ENCODE measurements around the gene BICD1. TPM values are rescaled to one million over a fixed set of nuclear protein-coding genes. Genes with fewer than 3 reads are reported as not detected.

BICD1 gene
- total RNA-seq, 1 donor from 2014 or later: 8.5 TPM

GRCh38 chr12:32418903-32419519 lies 312.4 kb downstream of the BICD1 start:
- intact Hi-C loops (cut with micrococcal nuclease): no loop called here
- no peak for DNase-seq
- TF ChIP-seq CTCF (IDR thresholded peaks at IDR 0.05; ENCODE audit: borderline replicate concordance): no peak
- H3K36me3 ChIP-seq: no peaks in the 10 kb centered on the region
- no peaks in the 10 kb centered on the region for H3K27me3 ChIP-seq (ENCODE audit: low read depth)
- no peak overlapping the region for H3K27ac ChIP-seq (replicated peaks)
- H3K4me1 ChIP-seq: peaks cover 30% of the 10 kb centered on the region
- H3K9me3 ChIP-seq (replicated peaks): no peaks in the 10 kb centered on the region
- H3K4me3 ChIP-seq: no peak overlapping the region

DNA sequence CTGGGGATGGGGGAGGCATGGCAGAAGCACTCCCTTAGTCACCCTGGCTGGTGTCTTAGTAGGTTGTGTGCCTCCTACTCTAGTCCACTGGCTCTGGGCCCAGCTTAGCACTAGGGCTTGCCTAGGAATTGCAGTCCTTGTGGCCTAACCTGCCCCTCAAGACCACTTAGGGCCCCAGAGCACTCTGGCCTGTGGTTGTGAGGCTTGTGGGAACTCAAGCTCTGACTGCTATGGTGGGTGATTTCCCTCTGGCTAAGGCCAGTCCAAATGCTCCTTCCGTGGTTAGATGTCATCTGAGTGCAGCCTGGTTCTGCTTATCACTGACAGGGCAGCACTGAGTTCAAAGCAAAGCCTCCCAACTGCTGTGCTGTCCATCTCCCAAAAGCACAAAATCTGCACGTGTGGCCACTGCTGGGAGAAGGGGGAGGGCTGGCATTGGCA lies 312.9 kb downstream of the BICD1 start:
- no peaks in the 10 kb centered on the region for H3K36me3 ChIP-seq
- peaks cover 30% of the 10 kb centered on the region for H3K4me1 ChIP-seq
- H3K27me3 ChIP-seq (ENCODE audit: low read depth): no peaks in the 10 kb centered on the region
- no peak for TF ChIP-seq CTCF (IDR thresholded peaks at IDR 0.05; ENCODE audit: borderline replicate concordance)
- H3K4me3 ChIP-seq: no peak overlapping the region
- H3K9me3 ChIP-seq (replicated peaks): no peaks in the 10 kb centered on the region
- no peak for DNase-seq
- H3K27ac ChIP-seq (replicated peaks): peak overlapping the region; percentile 2
- intact Hi-C loops (cut with micrococcal nuclease): no loop called here

GRCh38 chr12:32420356-32420755 lies 313.7 kb downstream of the BICD1 start:
- no peak for TF ChIP-seq CTCF (IDR thresholded peaks at IDR 0.05; ENCODE audit: borderline replicate concordance)
- Histone ChIP-seq H3K27ac (replicated peaks) (no peak overlapping the region), H3K4me3 (no peak overlapping the region), H3K36me3 (no peaks in the 10 kb centered on the region), H3K9me3 (replicated peaks) (no peaks in the 10 kb centered on the region), H3K4me1 (peaks cover 30% of the 10 kb centered on the region), H3K27me3 (ENCODE audit: low read depth) (no peaks in the 10 kb centered on the region)
- intact Hi-C loops (cut with micrococcal nuclease): no loop called here
- DNase-seq: no peak

- no peak for TF ChIP-seq CTCF (IDR thresholded peaks at IDR 0.05; ENCODE audit: borderline replicate concordance)
- Histone ChIP-seq H3K27me3 (ENCODE audit: low read depth) (no peaks in the 10 kb centered on the region), H3K27ac (replicated peaks) (peak overlapping the region; percentile 18), H3K36me3 (no peaks in the 10 kb centered on the region), H3K4me3 (no peak overlapping the region), H3K4me1 (peaks cover 30% of the 10 kb centered on the region), H3K9me3 (replicated peaks) (peaks cover 20% of the 10 kb centered on the region)
- DNase-seq: no peak
- intact Hi-C loops (cut with micrococcal nuclease): no loop called here
Observed at GRCh38 chr12:32423559-32423958, 316.9 kb downstream of the BICD1 start.

- intact Hi-C loops (cut with micrococcal nuclease): no loop called here
- Histone ChIP-seq H3K4me1 (no peaks in the 10 kb centered on the region), H3K27ac (replicated peaks) (no peak overlapping the region), H3K27me3 (ENCODE audit: low read depth) (no peaks in the 10 kb centered on the region), H3K36me3 (peaks cover 8% of the 10 kb centered on the region), H3K4me3 (no peak overlapping the region), H3K9me3 (replicated peaks) (peaks cover 31% of the 10 kb centered on the region)
- no peak for DNase-seq
- TF ChIP-seq CTCF (IDR thresholded peaks at IDR 0.05; ENCODE audit: borderline replicate concordance): no peak
Observed at GRCh38 chr12:32431025-32431424, 324.4 kb downstream of the BICD1 start.

Other genes with a start within 250 kb of the BICD1 start
- 19.4 TPM for gene RESF1, start 147.4 kb upstream of the BICD1 start, total RNA-seq

All from left ventricle myocardium inferior (tissue), 1 donor.